ENCODE results near the gene GPD2.

Gene GPD2

DNA sequence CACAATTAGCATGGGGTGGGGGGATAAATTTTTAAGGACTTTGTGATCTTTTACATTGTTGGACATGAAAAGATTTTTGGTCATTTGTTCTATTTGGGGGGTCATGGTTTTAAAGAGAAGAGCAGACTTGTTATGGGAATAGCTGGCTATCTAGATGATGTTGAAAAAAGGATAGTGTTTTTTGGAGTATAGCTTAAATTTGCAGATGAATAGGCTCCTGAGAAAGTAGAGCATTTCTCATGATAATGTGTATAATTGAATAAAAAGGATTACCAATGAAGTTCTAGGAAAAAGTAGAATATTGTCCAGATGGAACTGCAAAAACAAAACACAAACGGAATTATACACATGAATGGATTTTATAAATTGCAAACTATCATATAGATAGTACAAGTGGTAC lies 186.3 kb downstream of the GPD2 start:
- Histone ChIP-seq H3K4me1 (ENCODE audit: insufficient read depth, poor library complexity, severe bottlenecking) (no peaks in the 10 kb centered on the region), H3K4me3 (ENCODE audit: severe bottlenecking) (no peak overlapping the region), H3K9me3 (ENCODE audit: severe bottlenecking) (no peaks in the 10 kb centered on the region), H3K36me3 (ENCODE audit: low read depth) (no peaks in the 10 kb centered on the region), H3K27ac (ENCODE audit: poor library complexity, severe bottlenecking) (no peak overlapping the region), H3K27me3 (ENCODE audit: insufficient read depth, poor library complexity, severe bottlenecking) (no peaks in the 10 kb centered on the region)
- TF ChIP-seq, protein P1, sequence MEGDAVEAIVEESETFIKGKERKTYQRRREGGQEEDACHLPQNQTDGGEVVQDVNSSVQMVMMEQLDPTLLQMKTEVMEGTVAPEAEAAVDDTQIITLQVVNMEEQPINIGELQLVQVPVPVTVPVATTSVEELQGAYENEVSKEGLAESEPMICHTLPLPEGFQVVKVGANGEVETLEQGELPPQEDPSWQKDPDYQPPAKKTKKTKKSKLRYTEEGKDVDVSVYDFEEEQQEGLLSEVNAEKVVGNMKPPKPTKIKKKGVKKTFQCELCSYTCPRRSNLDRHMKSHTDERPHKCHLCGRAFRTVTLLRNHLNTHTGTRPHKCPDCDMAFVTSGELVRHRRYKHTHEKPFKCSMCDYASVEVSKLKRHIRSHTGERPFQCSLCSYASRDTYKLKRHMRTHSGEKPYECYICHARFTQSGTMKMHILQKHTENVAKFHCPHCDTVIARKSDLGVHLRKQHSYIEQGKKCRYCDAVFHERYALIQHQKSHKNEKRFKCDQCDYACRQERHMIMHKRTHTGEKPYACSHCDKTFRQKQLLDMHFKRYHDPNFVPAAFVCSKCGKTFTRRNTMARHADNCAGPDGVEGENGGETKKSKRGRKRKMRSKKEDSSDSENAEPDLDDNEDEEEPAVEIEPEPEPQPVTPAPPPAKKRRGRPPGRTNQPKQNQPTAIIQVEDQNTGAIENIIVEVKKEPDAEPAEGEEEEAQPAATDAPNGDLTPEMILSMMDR (IDR thresholded peaks at IDR 0.05; ENCODE audit: poor library complexity, severe bottlenecking): no peak
- ATAC-seq (ENCODE audit: low read depth) (no peak), DNase-seq (ENCODE audit: low spot score) (no peak)

DNA sequence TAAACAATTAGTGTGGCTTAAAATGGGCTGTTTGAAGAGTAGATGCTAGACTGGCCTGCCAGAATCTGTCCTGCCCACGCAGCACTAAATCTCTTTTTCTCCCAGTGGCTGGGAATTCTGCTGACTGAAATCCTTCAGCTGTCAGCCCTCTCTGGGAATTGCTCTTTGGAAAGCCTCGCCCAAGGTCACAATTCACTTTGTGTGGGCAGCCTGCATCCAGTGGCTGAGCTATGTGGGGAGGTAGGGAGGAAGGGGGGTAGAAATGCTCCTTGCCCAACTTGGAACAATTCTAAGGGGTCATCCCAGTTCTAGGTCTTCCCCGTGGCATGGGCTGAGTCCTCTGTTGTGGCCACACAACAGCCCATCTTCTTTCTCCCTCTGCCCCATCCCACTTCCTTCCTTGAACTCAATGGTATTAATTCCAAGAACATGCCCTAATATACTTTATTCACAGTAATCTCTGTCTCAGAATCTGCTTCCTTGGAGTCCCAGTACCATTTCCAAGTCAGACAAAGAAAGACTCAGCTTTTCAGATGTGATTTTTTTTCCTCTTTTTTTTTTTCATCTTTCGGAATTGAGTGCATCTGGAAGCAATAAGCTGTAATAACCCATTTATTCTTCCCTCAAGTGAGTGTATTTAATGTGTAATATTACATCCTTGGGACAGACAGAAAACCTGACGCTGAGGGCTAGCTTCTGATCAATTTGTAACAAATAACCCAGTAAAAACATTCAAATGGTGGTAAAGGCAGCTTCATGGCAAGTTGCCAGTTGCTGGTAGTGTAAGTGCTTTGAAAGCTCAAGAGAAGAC lies 189.4 kb downstream of the GPD2 start:
- H3K27ac ChIP-seq (ENCODE audit: poor library complexity, severe bottlenecking): no peak overlapping the region
- TF ChIP-seq, protein P1 (IDR thresholded peaks at IDR 0.05; ENCODE audit: poor library complexity, severe bottlenecking): no peak
- no peaks in the 10 kb centered on the region for H3K27me3 ChIP-seq (ENCODE audit: insufficient read depth, poor library complexity, severe bottlenecking)
- H3K9me3 ChIP-seq (ENCODE audit: severe bottlenecking): no peaks in the 10 kb centered on the region
- ATAC-seq (ENCODE audit: low read depth) (no peak), DNase-seq (ENCODE audit: low spot score) (no peak)
- no peak overlapping the region for H3K4me3 ChIP-seq (ENCODE audit: severe bottlenecking)
- no peaks in the 10 kb centered on the region for H3K36me3 ChIP-seq (ENCODE audit: low read depth)
- H3K4me1 ChIP-seq (ENCODE audit: insufficient read depth, poor library complexity, severe bottlenecking): no peaks in the 10 kb centered on the region

DNA sequence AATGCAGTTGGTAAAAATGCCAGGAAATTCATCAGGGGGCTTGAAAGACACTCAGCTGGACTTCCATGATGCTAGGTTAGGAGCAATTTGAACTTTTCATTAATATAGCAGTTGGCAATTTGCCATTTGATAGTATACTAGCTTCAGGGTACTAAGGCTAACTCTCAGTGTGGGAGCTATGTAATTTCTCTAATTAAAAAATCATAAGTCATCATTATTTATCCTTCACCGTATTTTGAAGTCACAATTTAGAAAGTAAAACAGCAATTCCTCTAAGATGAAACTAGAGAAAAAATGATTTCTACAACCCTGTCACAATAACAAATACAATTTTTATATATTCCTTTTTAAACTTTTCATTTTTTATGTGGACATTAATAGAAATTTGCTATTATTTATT lies 190.8 kb downstream of the GPD2 start:
- ATAC-seq (ENCODE audit: low read depth): no peak
- TF ChIP-seq, protein P1 (IDR thresholded peaks at IDR 0.05; ENCODE audit: poor library complexity, severe bottlenecking): no peak
- Histone ChIP-seq H3K4me1 (ENCODE audit: insufficient read depth, poor library complexity, severe bottlenecking) (no peaks in the 10 kb centered on the region), H3K27me3 (ENCODE audit: insufficient read depth, poor library complexity, severe bottlenecking) (no peaks in the 10 kb centered on the region), H3K36me3 (ENCODE audit: low read depth) (no peaks in the 10 kb centered on the region), H3K9me3 (ENCODE audit: severe bottlenecking) (no peaks in the 10 kb centered on the region), H3K27ac (ENCODE audit: poor library complexity, severe bottlenecking) (no peak overlapping the region), H3K4me3 (ENCODE audit: severe bottlenecking) (no peak overlapping the region)
- no peak for DNase-seq (ENCODE audit: low spot score)

DNA sequence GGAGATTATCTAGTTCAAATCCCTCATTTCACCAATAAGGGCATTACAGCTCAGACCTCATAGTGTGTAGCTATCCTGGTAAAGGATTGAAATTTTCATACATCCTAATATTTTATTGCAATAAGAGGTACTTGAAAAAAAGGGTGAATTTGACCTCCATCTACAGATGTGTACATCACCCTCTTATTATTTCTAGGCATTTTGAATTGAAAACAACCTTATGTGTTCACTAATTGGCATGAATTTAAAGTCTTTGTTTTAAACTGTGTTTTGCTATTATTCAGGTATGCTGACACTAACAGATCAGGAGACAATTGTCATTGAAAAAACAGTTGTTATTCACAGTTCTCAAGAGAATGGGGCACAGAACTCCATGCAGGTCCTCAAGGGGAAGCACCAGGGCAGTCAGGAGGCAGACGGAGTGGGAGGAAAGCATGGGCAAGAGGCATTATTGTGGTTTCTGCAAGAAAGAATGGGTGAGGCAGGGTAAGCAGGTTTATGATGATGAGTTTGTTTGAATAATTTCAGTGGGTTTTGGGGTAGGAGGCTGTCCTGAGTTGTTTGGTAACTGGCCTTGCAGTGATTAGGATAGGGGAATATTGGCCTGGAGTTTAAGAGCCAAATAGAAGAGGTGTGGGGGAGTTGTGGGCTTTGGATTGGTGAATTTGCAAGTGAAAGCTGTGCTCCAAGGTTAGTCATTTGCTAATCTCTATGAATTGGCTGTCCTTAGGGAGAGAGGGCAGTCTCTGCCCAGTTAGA lies 194.6 kb downstream of the GPD2 start:
- Histone ChIP-seq H3K4me3 (ENCODE audit: severe bottlenecking) (no peak overlapping the region), H3K4me1 (ENCODE audit: insufficient read depth, poor library complexity, severe bottlenecking) (no peaks in the 10 kb centered on the region), H3K27me3 (ENCODE audit: insufficient read depth, poor library complexity, severe bottlenecking) (no peaks in the 10 kb centered on the region), H3K36me3 (ENCODE audit: low read depth) (no peaks in the 10 kb centered on the region), H3K27ac (ENCODE audit: poor library complexity, severe bottlenecking) (no peak overlapping the region), H3K9me3 (ENCODE audit: severe bottlenecking) (no peaks in the 10 kb centered on the region)
- TF ChIP-seq, protein P1 (IDR thresholded peaks at IDR 0.05; ENCODE audit: poor library complexity, severe bottlenecking): no peak
- DNase-seq (ENCODE audit: low spot score) (no peak), ATAC-seq (ENCODE audit: low read depth) (no peak)
